ENCODE data around the gene YJU2.

DNA sequence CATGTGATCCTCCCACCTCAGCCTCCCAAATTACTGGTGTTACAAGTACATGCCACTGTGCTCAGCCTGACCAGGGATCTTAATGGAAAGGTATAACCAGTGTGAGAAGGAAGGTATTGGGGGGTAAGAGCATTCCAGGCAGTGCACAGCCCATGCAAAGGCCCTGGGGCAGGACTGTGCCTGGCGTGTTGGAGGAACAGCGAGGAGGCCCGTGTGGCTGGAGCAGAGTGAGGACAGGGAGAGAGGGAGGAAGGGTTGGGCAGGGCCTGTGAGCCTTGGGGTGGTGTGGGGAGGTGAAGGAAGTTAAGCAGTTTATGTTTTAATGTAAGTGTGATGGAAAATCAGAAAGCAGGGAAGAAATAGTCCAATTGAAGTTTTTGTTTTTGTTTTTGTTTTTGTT lies 53.7 kb downstream of the YJU2 start:
- TF ChIP-seq, protein P1, sequence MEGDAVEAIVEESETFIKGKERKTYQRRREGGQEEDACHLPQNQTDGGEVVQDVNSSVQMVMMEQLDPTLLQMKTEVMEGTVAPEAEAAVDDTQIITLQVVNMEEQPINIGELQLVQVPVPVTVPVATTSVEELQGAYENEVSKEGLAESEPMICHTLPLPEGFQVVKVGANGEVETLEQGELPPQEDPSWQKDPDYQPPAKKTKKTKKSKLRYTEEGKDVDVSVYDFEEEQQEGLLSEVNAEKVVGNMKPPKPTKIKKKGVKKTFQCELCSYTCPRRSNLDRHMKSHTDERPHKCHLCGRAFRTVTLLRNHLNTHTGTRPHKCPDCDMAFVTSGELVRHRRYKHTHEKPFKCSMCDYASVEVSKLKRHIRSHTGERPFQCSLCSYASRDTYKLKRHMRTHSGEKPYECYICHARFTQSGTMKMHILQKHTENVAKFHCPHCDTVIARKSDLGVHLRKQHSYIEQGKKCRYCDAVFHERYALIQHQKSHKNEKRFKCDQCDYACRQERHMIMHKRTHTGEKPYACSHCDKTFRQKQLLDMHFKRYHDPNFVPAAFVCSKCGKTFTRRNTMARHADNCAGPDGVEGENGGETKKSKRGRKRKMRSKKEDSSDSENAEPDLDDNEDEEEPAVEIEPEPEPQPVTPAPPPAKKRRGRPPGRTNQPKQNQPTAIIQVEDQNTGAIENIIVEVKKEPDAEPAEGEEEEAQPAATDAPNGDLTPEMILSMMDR (conservative IDR thresholded peaks at IDR 0.05), result no peak
- TF ChIP-seq ZFX (IDR thresholded peaks at IDR 0.05), result no peak
